ENCODE results near the gene ETFBKMT.

DNA sequence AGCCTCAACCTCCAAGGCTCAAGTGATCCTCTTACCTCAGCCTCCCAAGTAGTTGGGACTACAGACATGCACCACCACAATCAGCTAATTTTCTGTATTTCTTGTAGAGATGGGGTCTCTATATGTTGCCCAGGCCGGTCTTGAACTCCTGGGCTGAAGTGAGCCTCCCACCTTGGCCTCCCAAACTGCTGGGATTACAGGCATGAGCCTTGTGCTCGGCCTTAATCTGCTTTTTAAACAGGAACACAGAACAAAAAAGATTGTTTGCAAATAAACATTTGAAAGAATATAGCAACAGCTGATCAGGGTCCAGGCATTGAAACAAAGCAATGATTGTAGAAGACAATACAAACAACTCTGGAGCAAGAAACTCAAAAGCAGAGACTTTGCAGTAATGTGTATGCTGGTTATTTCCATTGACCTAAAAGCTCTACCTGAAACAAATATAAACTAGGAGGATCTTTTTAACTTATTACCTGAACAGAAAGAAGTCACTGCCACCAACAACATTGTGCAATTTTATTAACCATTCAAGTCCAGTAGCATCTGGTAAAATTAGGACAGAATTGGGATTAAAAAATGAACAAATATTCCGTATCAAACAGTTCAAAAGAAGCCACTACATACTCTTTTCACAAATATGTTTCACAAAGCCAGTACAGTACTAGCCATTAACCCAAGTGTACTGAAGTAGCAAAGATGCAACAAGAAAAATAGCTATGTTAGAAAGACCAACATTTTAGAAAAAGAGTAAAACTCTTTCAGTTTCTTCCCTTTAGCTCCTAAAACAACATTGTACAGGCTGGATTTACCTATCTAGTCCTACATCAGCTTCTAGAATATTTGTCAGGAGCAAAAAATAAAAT lies 55.2 kb downstream of the ETFBKMT start:
- TF ChIP-seq CTCF (IDR thresholded peaks at IDR 0.05; ENCODE audit: poor library complexity, severe bottlenecking), result no peak
- no peak for TF ChIP-seq EP300 (conservative IDR thresholded peaks at IDR 0.05; ENCODE audit: poor library complexity, severe bottlenecking)
- no peak for TF ChIP-seq EZH2 (IDR thresholded peaks at IDR 0.05; ENCODE audit: borderline replicate concordance, insufficient read depth, low read length, poor library complexity, severe bottlenecking)

Data from neural cell (in vitro differentiated cells).